Panc1 (cell line): ENCODE measurements around the gene SH3TC2. TPM values are rescaled to one million over a fixed set of nuclear protein-coding genes. Genes with fewer than 3 reads are reported as not detected.

Experiments used
- ATAC-seq: fragments of 200-7000 bp; cut with Tn5 transposase; 2 replicates; pipeline ENCODE4 v1.9.1; 2020; ENCODE audit warnings: mild to moderate bottlenecking, moderate library complexity
- BruUV-seq: library from RNA; stranded (reverse); fragments of 400-500 nt; replicated peaks from 2 replicates; lab custom pipeline; 2021; lab: Mats Ljungman, UMichigan
- CTCF ChIA-PET: fragments of 300-600 bp; sonication (Branson Sonifier 250); formaldehyde crosslinking; loops from one replicate; lab custom pipeline; 2022; ENCODE audit warnings: antibody characterized with exemption; lab: Charles Lee
- POLR2A ChIA-PET: fragments of 300-600 bp; sonication (Branson Sonifier 250); formaldehyde crosslinking; loops from one replicate; lab custom pipeline; 2022; ENCODE audit warnings: antibody characterized with exemption; lab: Charles Lee
- DNase-seq: peaks from one replicate; pipeline ENCODE4 v3.0.0-alpha.2; 2010; ENCODE audit warnings: low read depth, low spot score
- H3K27ac ChIP-seq: 2 replicates; pipeline ENCODE4 v1.5.1; 2011; ENCODE audit warnings: mild to moderate bottlenecking, low read length, inconsistent platforms
- H3K27me3 ChIP-seq: fragments of 200-500 bp; sonication (Bioruptor generic); 2 replicates; pipeline ENCODE4 v1.6.0; 2014; ENCODE audit warnings: low read length, inconsistent platforms; ENCODE audit not compliant: control insufficient read depth, insufficient read depth
- H3K36me3 ChIP-seq: fragments of 200-500 bp; sonication (Bioruptor generic); 2 replicates; pipeline ENCODE4 v1.5.1; 2014; ENCODE audit warnings: inconsistent platforms, mild to moderate bottlenecking, low read length, moderate library complexity; ENCODE audit not compliant: control insufficient read depth, insufficient read depth
- H3K4me1 ChIP-seq: 2 replicates; pipeline ENCODE4 v1.5.1; 2011; ENCODE audit warnings: inconsistent platforms, mild to moderate bottlenecking, low read length, moderate library complexity; ENCODE audit not compliant: control insufficient read depth, insufficient read depth
- H3K4me3 ChIP-seq, 2 experiments: 2 replicates each; pipeline ENCODE4 v1.5.1; 2011 to 2012; ENCODE audit warnings: low read depth in 2 of 2, low read length in 2 of 2, mild to moderate bottlenecking in 2 of 2, inconsistent platforms in 1 of 2, moderate library complexity in 1 of 2
- H3K9me3 ChIP-seq: fragments of 200-500 bp; sonication (Bioruptor generic); 2 replicates; pipeline ENCODE4 v1.5.1; 2014; ENCODE audit warnings: low read depth, mild to moderate bottlenecking, inconsistent platforms, low read length, moderate library complexity; ENCODE audit not compliant: control insufficient read depth, insufficient read depth
- CTCF ChIP-seq: fragments of 450-650 bp; IDR thresholded peaks from 2 replicates; pipeline ENCODE4 v1.5.1; 2017; ENCODE audit warnings: mild to moderate bottlenecking
- POLR2AphosphoS5 ChIP-seq: IDR thresholded peaks from 2 replicates; pipeline ENCODE4 v1.6.1; 2012; ENCODE audit warnings: mild to moderate bottlenecking, low read depth, low read length, moderate library complexity
- REST ChIP-seq, 2 experiments: IDR thresholded peaks; 2 replicates each; pipeline ENCODE4 v1.6.1; 2011 to 2012; ENCODE audit warnings: low read depth in 2 of 2, control low read depth in 1 of 2, low read length in 1 of 2, mild to moderate bottlenecking in 1 of 2, moderate library complexity in 1 of 2; ENCODE audit not compliant: insufficient read depth in 1 of 2
- SIN3A ChIP-seq: IDR thresholded peaks from 2 replicates; pipeline ENCODE4 v1.6.1; 2012; ENCODE audit warnings: low read depth, mild to moderate bottlenecking, low read length, moderate library complexity, borderline replicate concordance; ENCODE audit not compliant: insufficient read depth
- TCF7L2 ChIP-seq: IDR thresholded peaks from 2 replicates; pipeline ENCODE4 v1.6.1; 2011; ENCODE audit warnings: mild to moderate bottlenecking, low read depth, low read length, inconsistent platforms
- in situ Hi-C: cut with HindIII; loops from 2 replicates; pipeline ENCODE4 v1.10.0; 2016; ENCODE audit warnings: low sequenced_read_pairs, low pct_unique_long_range_greater_than_20kb
- intact Hi-C: fragments of 100-400 bp; cut with micrococcal nuclease; formaldehyde crosslinking; loops from one replicate; pipeline ENCODE4 v1.10.0; 2022; ENCODE audit not compliant: unreplicated experiment
- total RNA-seq: library from RNA; stranded (reverse); gene quantifications from one replicate; pipeline ENCODE4 v1.2.1, GENCODE V29; 2021; ENCODE audit not compliant: unreplicated experiment

SH3TC2 gene
- total RNA-seq, 1 experiment from 2014 or later = 0.33 TPM

GRCh38 chr5:148968311-148968710, 94.6 kb downstream of the SH3TC2 start:
- ChIA-PET POLR2A (no interaction called here), CTCF (no interaction called here)

GRCh38 chr5:148967783-148968182, 95.1 kb downstream of the SH3TC2 start:
- POLR2A ChIA-PET = no interaction called here
- H3K4me1 ChIP-seq = peaks cover 23% of the 10 kb centered on the region
- H3K27me3 ChIP-seq = no peaks in the 10 kb centered on the region
- DNase-seq = no peak
- BruUV-seq = no TSS peak
- no peak overlapping the region; the same call in 1 of the 2 replicates for H3K27ac ChIP-seq
- no peak overlapping the region for H3K4me3 ChIP-seq
- H3K36me3 ChIP-seq = no peaks in the 10 kb centered on the region
- H3K9me3 ChIP-seq = no peaks in the 10 kb centered on the region
- in situ Hi-C loops = no loop called here
- CTCF ChIA-PET = no interaction called here
- no peak for TF ChIP-seq TCF7L2
- no peak for TF ChIP-seq CTCF
- TF ChIP-seq SIN3A = no peak
- no peak for TF ChIP-seq POLR2AphosphoS5
- TF ChIP-seq REST (IDR thresholded peaks at IDR 0.05; ENCODE audit: insufficient read depth in 1 of 2, low read depth in 2 of 2, low read length in 1 of 2) = no peak
- ATAC-seq = no peak
- intact Hi-C loops = no loop called here

More at GRCh38 chr5:148968311-148968710, 94.6 kb downstream of the SH3TC2 start:
- intact Hi-C loops = no loop called here
- in situ Hi-C loops = no loop called here
- no peak for ATAC-seq
- Histone ChIP-seq H3K27me3 (no peaks in the 10 kb centered on the region), H3K36me3 (no peaks in the 10 kb centered on the region), H3K27ac (peak overlapping the region; percentile 48; the same call in 1 of the 2 replicates), H3K9me3 (no peaks in the 10 kb centered on the region), H3K4me1 (peaks cover 28% of the 10 kb centered on the region), H3K4me3 (no peak overlapping the region)
- TF ChIP-seq REST (IDR thresholded peaks at IDR 0.05; ENCODE audit: insufficient read depth in 1 of 2, low read depth in 2 of 2, low read length in 1 of 2) (no peak), TCF7L2 (no peak), SIN3A (no peak), CTCF (no peak), POLR2AphosphoS5 (no peak)
- no peak for DNase-seq
- no TSS peak for BruUV-seq
